Right renal cortex interstitium (tissue), 3 donors: ENCODE measurements around the gene NFKBIB. TPM values are rescaled to one million over a fixed set of nuclear protein-coding genes. Genes with fewer than 3 reads are reported as not detected.

Experiments used
- DNase-seq, 3 donors: peaks; one replicate each; pipeline ENCODE4 v3.0.0-alpha.2; 2013; ENCODE audit warnings: low read depth in 3 of 3, low spot score in 2 of 3
- polyA plus RNA-seq, 3 donors: library from polyadenylated mRNA; unstranded; fragments of 120-200 nt; gene quantifications; one replicate each; pipeline ENCODE4 v1.2.1, GENCODE V29; 2013; ENCODE audit not compliant: insufficient read length in 3 of 3

NFKBIB gene
- polyA plus RNA-seq, 3 donors = 6.9 to 7.9 (median 7.7) TPM

DNA sequence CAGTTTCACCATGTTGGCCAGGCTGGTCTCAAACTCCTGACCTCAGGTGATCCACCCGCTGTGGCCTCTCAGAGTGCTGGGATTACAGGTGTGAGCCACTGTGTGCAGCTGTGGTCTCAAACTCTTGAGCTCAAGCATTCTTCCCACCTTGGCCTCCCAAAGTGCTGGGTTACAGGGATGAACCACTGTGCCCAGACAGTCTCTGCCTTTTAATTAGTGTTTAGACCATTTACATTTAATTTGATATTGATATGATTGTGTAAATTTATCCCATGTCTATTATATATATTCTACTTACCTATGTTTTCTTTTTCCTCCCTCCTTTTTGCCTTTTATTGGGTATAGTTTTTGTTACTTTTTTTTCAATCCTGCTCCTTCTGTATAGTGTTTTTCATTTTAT lies 1.9 kb downstream of the NFKBIB start:
- DNase-seq = no peak

- DNase-seq = no peak
These were observed 5.1 kb downstream of the NFKBIB start for GRCh38 chr19:38904581-38905539.

GRCh38 chr19:38905620-38906019 lies 5.9 kb downstream of the NFKBIB start:
- DNase-seq = no peak

- DNase-seq = no peak
These were observed 7.5 kb downstream of the NFKBIB start for GRCh38 chr19:38907227-38907626.

- no peak for DNase-seq
These were observed 7.9 kb downstream of the NFKBIB start for GRCh38 chr19:38907670-38908069.

- DNase-seq = no peak
These were observed 9.1 kb downstream of the NFKBIB start for GRCh38 chr19:38908911-38909310.

GRCh38 chr19:38910488-38910887 lies 10.7 kb downstream of the NFKBIB start:
- no peak for DNase-seq

DNA sequence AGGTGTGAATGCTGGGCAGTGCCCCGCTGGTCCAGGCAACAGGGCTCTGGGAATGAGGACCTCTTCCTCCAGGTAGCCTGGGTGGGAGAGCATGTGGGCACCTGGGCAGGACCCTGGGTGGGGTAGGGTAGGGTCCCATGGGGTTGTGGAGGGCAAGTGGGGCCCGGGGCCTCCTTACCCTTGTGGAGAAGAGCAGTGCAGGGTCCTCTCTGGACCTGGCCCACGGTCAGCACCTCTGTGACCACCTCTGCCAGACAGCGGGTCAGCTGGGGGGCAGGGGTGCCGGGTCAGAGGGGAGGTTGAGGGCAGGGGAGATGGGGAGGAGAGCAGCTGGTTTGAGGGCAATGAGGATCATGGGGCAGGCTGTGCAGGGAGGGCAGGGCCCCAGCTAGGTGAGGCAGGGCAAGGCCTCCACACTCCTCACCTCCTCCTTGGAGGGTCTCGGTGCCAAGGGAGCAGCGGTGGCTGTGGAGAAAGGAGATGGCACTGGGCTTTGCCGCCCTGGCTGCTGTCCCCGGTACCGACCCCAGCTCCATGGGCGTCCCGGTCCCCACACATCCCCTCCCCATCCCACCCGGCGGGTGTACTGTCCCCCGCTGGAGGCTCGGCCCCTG lies 11.7 kb downstream of the NFKBIB start:
- no peak for DNase-seq

GRCh38 chr19:38912600-38913514 lies 13.1 kb downstream of the NFKBIB start:
- DNase-seq = no peak

GRCh38 chr19:38913958-38914357 lies 14.2 kb downstream of the NFKBIB start:
- no peak for DNase-seq

- no peak for DNase-seq
These were observed 15.9 kb downstream of the NFKBIB start for GRCh38 chr19:38915329-38916321.

DNA sequence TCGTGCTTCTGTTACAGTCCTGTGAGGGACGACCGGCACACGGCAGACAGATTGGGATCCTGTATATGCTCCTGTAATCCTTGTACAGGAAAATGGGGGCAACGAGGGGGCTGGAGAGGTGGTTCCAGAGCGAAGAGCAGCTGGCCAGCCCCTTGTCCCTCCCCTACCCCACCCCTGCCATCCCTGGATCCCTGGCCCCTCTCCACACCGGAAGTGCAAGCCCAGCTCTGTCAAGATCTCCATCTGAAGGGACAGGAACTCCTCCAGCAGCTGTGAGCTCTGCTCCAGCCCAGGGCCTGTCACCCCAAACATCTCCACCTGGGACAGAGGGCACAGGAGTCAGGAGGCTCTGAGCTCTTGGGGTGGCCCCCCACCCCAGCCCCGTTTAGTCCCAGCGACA lies 17.7 kb downstream of the NFKBIB start:
- no peak for DNase-seq

- no peak for DNase-seq
These were observed 18.2 kb downstream of the NFKBIB start for GRCh38 chr19:38917921-38918491.

DNA sequence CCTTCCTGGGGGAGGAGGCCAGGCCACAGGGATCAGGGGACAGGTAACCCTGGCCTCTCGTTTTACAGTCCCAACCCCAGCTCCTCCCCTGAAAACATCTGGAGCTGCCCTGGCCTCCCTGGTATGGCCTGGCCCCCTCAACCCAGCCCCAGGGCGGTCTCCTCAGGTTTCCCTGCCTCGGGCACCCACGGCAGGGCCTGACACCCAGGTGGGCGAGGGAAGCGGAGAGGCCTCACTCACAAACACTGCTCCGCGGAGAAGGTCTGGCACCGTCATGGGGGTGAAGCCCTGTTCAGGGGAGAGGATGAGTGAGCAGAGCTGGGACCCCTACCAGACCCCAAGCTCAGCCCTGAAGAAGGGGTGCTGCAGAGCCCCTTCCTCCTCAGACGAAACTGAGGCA lies 18.8 kb downstream of the NFKBIB start:
- no peak for DNase-seq

- DNase-seq = no peak
These were observed 20.2 kb downstream of the NFKBIB start for GRCh38 chr19:38919837-38920601.

GRCh38 chr19:38920602-38921419 lies 21.0 kb downstream of the NFKBIB start:
- DNase-seq = no peak

- no peak for DNase-seq
These were observed 21.9 kb downstream of the NFKBIB start for GRCh38 chr19:38921420-38922274.
